Measurements from ENCODE around the gene MEIOC.
"Not testable (repeated sequence)": the region's sequence is repeated elsewhere in the genome, so short reads cannot be mapped to it uniquely, and the experiment has no call there.

MEIOC gene

GRCh38 chr17:44664867-44665266, 8.6 kb downstream of the MEIOC start:
- FAIRE-seq (no peak), DNase-seq (ENCODE audit: insufficient read length, low spot score) (no peak)
- TF ChIP-seq POLR2AphosphoS5 (IDR thresholded peaks at IDR 0.05; ENCODE audit: low read depth, low read length), result no peak
- no peak for TF ChIP-seq POLR2A (IDR thresholded peaks at IDR 0.05; ENCODE audit: low read depth, low read length)
- TF ChIP-seq SPI1 (IDR thresholded peaks at IDR 0.05; ENCODE audit: low read depth, low read length), result no peak
- TF ChIP-seq TAF1 (IDR thresholded peaks at IDR 0.05; ENCODE audit: low read depth, low read length), result no peak
- no peak for TF ChIP-seq PAX5 (IDR thresholded peaks at IDR 0.05; ENCODE audit: insufficient read depth, low read length, severe bottlenecking)
- no peak for TF ChIP-seq POU2F2 (IDR thresholded peaks at IDR 0.05; ENCODE audit: low read depth, low read length)

GRCh38 chr17:44666006-44666405, 9.7 kb downstream of the MEIOC start:
- DNase-seq (ENCODE audit: insufficient read length, low spot score) (no peak), FAIRE-seq (no peak)
- TF ChIP-seq SPI1 (IDR thresholded peaks at IDR 0.05; ENCODE audit: low read depth, low read length) (no peak), POLR2A (IDR thresholded peaks at IDR 0.05; ENCODE audit: low read depth, low read length) (no peak), POLR2AphosphoS5 (IDR thresholded peaks at IDR 0.05; ENCODE audit: low read depth, low read length) (no peak), TAF1 (IDR thresholded peaks at IDR 0.05; ENCODE audit: low read depth, low read length) (no peak), POU2F2 (IDR thresholded peaks at IDR 0.05; ENCODE audit: low read depth, low read length) (no peak), PAX5 (IDR thresholded peaks at IDR 0.05; ENCODE audit: insufficient read depth, low read length, severe bottlenecking) (no peak)

GRCh38 chr17:44672479-44673093, 16.3 kb downstream of the MEIOC start:
- TF ChIP-seq POLR2A (IDR thresholded peaks at IDR 0.05; ENCODE audit: low read depth, low read length), result no peak
- no peak for TF ChIP-seq PAX5 (IDR thresholded peaks at IDR 0.05; ENCODE audit: insufficient read depth, low read length, severe bottlenecking)
- TF ChIP-seq POLR2AphosphoS5 (IDR thresholded peaks at IDR 0.05; ENCODE audit: low read depth, low read length), result no peak
- no peak for TF ChIP-seq SPI1 (IDR thresholded peaks at IDR 0.05; ENCODE audit: low read depth, low read length)
- TF ChIP-seq TAF1 (IDR thresholded peaks at IDR 0.05; ENCODE audit: low read depth, low read length), result no peak
- TF ChIP-seq POU2F2 (IDR thresholded peaks at IDR 0.05; ENCODE audit: low read depth, low read length), result no peak
- DNase-seq (ENCODE audit: insufficient read length, low spot score) (no peak), FAIRE-seq (no peak)

GRCh38 chr17:44673893-44674292, 17.6 kb downstream of the MEIOC start:
- FAIRE-seq (no peak), DNase-seq (ENCODE audit: insufficient read length, low spot score) (no peak)
- no peak for TF ChIP-seq POLR2AphosphoS5 (IDR thresholded peaks at IDR 0.05; ENCODE audit: low read depth, low read length)

- no peak for FAIRE-seq
- no peak for DNase-seq (ENCODE audit: insufficient read length, low spot score)
- TF ChIP-seq POLR2A (IDR thresholded peaks at IDR 0.05; ENCODE audit: low read depth, low read length), result no peak
- TF ChIP-seq PAX5 (IDR thresholded peaks at IDR 0.05; ENCODE audit: insufficient read depth, low read length, severe bottlenecking), result no peak
- no peak for TF ChIP-seq TAF1 (IDR thresholded peaks at IDR 0.05; ENCODE audit: low read depth, low read length)
- no peak for TF ChIP-seq POU2F2 (IDR thresholded peaks at IDR 0.05; ENCODE audit: low read depth, low read length)
- no peak for TF ChIP-seq SPI1 (IDR thresholded peaks at IDR 0.05; ENCODE audit: low read depth, low read length)
These were observed 20.9 kb downstream of the MEIOC start for GRCh38 chr17:44677136-44677535.

GRCh38 chr17:44683303-44683702, 27.0 kb downstream of the MEIOC start:
- FAIRE-seq; DNase-seq (ENCODE audit: insufficient read length, low spot score): not testable (repeated sequence)

- FAIRE-seq, result no peak
- no peak for TF ChIP-seq POLR2AphosphoS5 (IDR thresholded peaks at IDR 0.05; ENCODE audit: low read depth, low read length)
- no peak for TF ChIP-seq PAX5 (IDR thresholded peaks at IDR 0.05; ENCODE audit: insufficient read depth, low read length, severe bottlenecking)
- TF ChIP-seq TAF1 (IDR thresholded peaks at IDR 0.05; ENCODE audit: low read depth, low read length), result no peak
- TF ChIP-seq POLR2A (IDR thresholded peaks at IDR 0.05; ENCODE audit: low read depth, low read length), result no peak
- no peak for TF ChIP-seq POU2F2 (IDR thresholded peaks at IDR 0.05; ENCODE audit: low read depth, low read length)
- TF ChIP-seq SPI1 (IDR thresholded peaks at IDR 0.05; ENCODE audit: low read depth, low read length), result no peak
- no peak for DNase-seq (ENCODE audit: insufficient read length, low spot score)
These were observed 31.5 kb downstream of the MEIOC start for GRCh38 chr17:44687756-44688155.

- TF ChIP-seq POLR2A (IDR thresholded peaks at IDR 0.05; ENCODE audit: low read depth, low read length) (no peak), SPI1 (IDR thresholded peaks at IDR 0.05; ENCODE audit: low read depth, low read length) (no peak), PAX5 (IDR thresholded peaks at IDR 0.05; ENCODE audit: insufficient read depth, low read length, severe bottlenecking) (no peak), POU2F2 (IDR thresholded peaks at IDR 0.05; ENCODE audit: low read depth, low read length) (no peak), TAF1 (IDR thresholded peaks at IDR 0.05; ENCODE audit: low read depth, low read length) (no peak), POLR2AphosphoS5 (IDR thresholded peaks at IDR 0.05; ENCODE audit: low read depth, low read length) (no peak)
- FAIRE-seq, result no peak
- no peak for DNase-seq (ENCODE audit: insufficient read length, low spot score)
These were observed 31.9 kb downstream of the MEIOC start for GRCh38 chr17:44688200-44688599.

GRCh38 chr17:44688675-44689476, 32.6 kb downstream of the MEIOC start:
- no peak for FAIRE-seq
- no peak for DNase-seq (ENCODE audit: insufficient read length, low spot score)
- no peak for TF ChIP-seq PAX5 (IDR thresholded peaks at IDR 0.05; ENCODE audit: insufficient read depth, low read length, severe bottlenecking)
- no peak for TF ChIP-seq POLR2A (IDR thresholded peaks at IDR 0.05; ENCODE audit: low read depth, low read length)
- no peak for TF ChIP-seq SPI1 (IDR thresholded peaks at IDR 0.05; ENCODE audit: low read depth, low read length)
- no peak for TF ChIP-seq POU2F2 (IDR thresholded peaks at IDR 0.05; ENCODE audit: low read depth, low read length)
- no peak for TF ChIP-seq TAF1 (IDR thresholded peaks at IDR 0.05; ENCODE audit: low read depth, low read length)
- TF ChIP-seq POLR2AphosphoS5 (IDR thresholded peaks at IDR 0.05; ENCODE audit: low read depth, low read length), result no peak

All from GM12891 (cell line).